GM06990 (cell line): ENCODE results near the gene ZNF202.
"Not testable (repeated sequence)": the region's sequence is repeated elsewhere in the genome, so short reads cannot be mapped to it uniquely, and the experiment has no call there.

ENCODE experiments used
- DNase-seq: peaks from one replicate; pipeline ENCODE4 v3.0.0-alpha.2; 2011; ENCODE audit not compliant: insufficient read length; ENCODE audit errors: extremely low read depth
- H3K27me3 ChIP-seq: replicated peaks from 2 replicates; pipeline ENCODE4 v1.6.0; 2011; ENCODE audit warnings: low read length; ENCODE audit not compliant: control insufficient read depth, insufficient read depth
- H3K36me3 ChIP-seq: 2 replicates; pipeline ENCODE4 v1.5.1; 2011; ENCODE audit warnings: low read length; ENCODE audit not compliant: control insufficient read depth, insufficient read depth
- H3K4me3 ChIP-seq: replicated peaks from 2 replicates; pipeline ENCODE4 v1.5.1; 2011; ENCODE audit warnings: low read depth, mild to moderate bottlenecking, control low read depth, low read length
- TF ChIP-seq, protein P1 (sequence below): IDR thresholded peaks from 2 replicates; pipeline ENCODE4 v1.5.1; 2011; ENCODE audit warnings: low read length, control low read depth, mild to moderate bottlenecking, inconsistent platforms; ENCODE audit not compliant: insufficient read depth, poor library complexity, severe bottlenecking

ZNF202 gene

DNA sequence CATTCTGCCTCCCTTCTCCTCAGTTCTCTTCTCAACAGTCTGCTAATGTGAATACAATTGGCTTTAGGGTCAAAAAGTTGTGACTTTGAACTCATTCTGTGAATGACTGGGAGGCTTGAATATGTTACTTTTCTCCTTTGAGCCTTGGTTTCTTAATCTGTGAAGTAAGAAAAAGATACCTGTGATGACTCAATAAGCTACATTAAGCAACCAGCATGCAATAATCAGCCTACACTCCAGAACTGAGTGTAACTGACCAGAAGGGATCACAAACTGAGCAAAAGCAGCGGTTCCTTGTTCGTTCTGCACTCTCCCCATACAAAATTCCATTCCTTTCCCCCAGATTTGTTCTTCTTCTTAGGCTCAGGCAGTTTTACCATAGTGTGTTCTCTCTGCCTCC, 23.4 kb downstream of the ZNF202 start:
- no peak for DNase-seq
- Histone ChIP-seq H3K27me3 (no peaks in the 10 kb centered on the region), H3K4me3 (no peak overlapping the region), H3K36me3 (no peaks in the 10 kb centered on the region)
- TF ChIP-seq, protein P1, sequence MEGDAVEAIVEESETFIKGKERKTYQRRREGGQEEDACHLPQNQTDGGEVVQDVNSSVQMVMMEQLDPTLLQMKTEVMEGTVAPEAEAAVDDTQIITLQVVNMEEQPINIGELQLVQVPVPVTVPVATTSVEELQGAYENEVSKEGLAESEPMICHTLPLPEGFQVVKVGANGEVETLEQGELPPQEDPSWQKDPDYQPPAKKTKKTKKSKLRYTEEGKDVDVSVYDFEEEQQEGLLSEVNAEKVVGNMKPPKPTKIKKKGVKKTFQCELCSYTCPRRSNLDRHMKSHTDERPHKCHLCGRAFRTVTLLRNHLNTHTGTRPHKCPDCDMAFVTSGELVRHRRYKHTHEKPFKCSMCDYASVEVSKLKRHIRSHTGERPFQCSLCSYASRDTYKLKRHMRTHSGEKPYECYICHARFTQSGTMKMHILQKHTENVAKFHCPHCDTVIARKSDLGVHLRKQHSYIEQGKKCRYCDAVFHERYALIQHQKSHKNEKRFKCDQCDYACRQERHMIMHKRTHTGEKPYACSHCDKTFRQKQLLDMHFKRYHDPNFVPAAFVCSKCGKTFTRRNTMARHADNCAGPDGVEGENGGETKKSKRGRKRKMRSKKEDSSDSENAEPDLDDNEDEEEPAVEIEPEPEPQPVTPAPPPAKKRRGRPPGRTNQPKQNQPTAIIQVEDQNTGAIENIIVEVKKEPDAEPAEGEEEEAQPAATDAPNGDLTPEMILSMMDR = no peak

DNA sequence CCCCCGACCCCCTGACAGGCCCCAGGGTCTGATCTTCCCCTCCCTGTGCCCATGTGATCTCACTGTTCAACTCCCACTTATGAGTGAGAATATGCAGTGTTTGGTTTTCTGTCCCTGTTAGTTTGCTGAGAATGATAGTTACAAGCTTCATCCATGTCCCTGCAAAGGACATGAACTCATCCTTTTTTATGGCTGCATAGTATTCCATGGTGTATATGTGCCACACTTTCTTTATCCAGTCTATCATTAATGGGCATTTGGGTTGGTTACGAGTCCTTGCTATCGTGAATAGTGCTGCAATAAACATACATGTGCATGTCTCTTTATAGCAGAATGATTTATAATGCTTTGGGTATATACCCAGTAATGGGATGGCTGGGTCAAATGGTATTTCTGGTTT, 28.8 kb downstream of the ZNF202 start:
- not testable (repeated sequence) for DNase-seq, H3K27me3 ChIP-seq, H3K36me3 ChIP-seq, H3K4me3 ChIP-seq

DNA sequence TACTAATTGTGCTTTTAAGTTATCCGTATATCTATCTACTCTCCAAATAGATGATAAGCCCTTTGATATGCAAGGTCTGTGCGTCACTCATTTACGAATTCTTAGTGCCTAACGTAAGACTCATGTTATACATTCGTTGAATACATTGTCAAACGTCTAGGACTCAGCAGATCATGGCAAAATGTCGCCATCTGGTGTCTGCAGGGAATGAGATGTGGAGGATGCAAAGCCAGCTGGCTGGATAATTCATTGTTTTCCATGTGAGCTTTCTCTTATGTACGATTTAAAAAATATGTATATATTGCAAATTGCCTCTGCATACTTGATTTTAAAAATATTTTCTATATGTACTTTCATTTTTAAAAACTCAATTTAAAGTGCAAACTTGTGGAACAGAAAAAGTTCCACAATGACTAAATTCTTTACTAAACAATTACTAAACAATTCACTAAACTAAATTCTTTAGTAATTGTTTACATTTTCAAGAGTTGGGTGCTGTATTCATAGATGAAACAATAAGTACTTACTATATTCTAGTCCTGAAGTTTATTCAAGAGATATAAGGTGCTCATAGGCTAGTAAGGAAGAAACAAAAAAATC, 33.8 kb downstream of the ZNF202 start:
- Histone ChIP-seq H3K36me3 (no peaks in the 10 kb centered on the region), H3K27me3 (no peaks in the 10 kb centered on the region; the same call in 1 of the 2 replicates), H3K4me3 (no peak overlapping the region)
- TF ChIP-seq, protein P1 = peak; percentile 66
- DNase-seq = no peak

DNA sequence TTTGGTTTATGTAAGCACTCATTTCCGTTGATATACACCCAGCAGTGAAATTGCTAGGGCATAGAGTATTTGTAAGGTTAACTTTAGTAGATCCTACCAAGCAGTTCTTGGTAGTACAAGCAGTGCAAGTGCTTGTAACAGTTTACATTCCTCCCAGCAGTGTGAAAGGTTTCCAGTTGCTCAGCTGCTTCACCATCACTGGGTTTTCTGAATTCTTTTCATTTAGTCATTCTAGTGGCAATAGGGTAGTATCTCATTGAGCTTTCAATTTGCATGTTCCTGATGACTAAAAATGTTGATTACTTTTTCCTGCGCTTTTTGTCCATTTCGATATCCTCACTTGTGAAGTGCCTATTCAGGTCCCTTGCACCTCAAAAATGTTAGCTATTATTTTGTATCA, 34.3 kb downstream of the ZNF202 start:
- TF ChIP-seq, protein P1 = no peak
- no peaks in the 10 kb centered on the region for H3K36me3 ChIP-seq
- H3K4me3 ChIP-seq = no peak overlapping the region
- DNase-seq = no peak
- no peaks in the 10 kb centered on the region; the same call in 1 of the 2 replicates for H3K27me3 ChIP-seq

DNA sequence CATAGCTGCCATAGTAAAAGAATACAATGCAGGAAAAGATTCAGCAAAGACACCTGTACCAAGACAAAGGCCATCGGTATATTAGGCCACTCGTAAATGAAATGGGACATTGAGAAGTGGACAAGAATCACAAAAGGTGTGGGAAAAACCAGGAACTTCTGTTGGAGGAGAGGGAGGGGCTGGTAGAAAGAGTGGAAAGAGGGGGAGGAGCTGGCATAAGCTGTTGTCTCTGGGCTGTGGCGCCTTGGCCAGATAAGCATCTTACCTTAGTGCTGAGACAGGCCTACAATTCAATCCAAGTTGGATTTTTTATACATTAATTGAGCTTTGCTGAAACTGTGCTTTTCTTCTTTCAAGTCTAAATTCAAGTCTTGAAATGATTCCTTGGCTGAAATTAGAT, 37.1 kb downstream of the ZNF202 start:
- no peak for DNase-seq
- H3K4me3 ChIP-seq = no peak overlapping the region
- TF ChIP-seq, protein P1 = no peak

DNA sequence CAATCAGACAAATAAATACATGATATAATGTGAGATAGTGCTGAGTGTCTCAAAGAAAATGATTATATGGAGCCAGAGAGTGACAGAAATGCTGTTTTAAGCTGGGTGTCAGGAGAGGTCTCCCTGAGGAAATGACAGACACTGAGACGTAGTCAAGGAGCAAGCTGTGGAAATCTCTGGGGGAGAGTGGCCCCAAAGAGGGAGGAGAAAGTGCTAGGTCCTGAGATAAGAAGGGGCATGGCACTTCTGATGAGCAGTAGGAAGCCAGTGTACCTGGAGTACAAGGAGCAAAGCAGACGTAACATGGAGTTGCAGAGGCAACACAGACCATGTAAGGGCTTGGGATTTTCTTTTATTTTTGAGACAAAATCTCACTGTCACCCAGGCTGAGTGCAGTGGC, 38.8 kb downstream of the ZNF202 start:
- Histone ChIP-seq H3K4me3 (no peak overlapping the region), H3K36me3 (no peaks in the 10 kb centered on the region), H3K27me3 (no peaks in the 10 kb centered on the region; the same call in 1 of the 2 replicates)
- no peak for DNase-seq
- TF ChIP-seq, protein P1 = no peak

More for the DNA sequence above, 37.1 kb downstream of the ZNF202 start:
- H3K36me3 ChIP-seq = no peaks in the 10 kb centered on the region
- no peaks in the 10 kb centered on the region; the same call in 1 of the 2 replicates for H3K27me3 ChIP-seq
